Astrocyte (in vitro differentiated cells and primary cell): ENCODE results near the gene NTSR1. TPM values are rescaled to one million over a fixed set of nuclear protein-coding genes. Genes with fewer than 3 reads are reported as not detected.

Source experiments
- DNase-seq: peaks from one replicate; pipeline ENCODE4 v3.0.0-alpha.2; 2010; ENCODE audit warnings: low read depth
- FAIRE-seq: peaks from 2 replicates; lab custom pipeline; 2011; peaks lifted over from hg19 to GRCh38; lab: Jason Lieb, UNC
- H2AFZ ChIP-seq: 2 replicates; pipeline ENCODE4 v1.6.0; 2012; ENCODE audit warnings: low read depth, low read length, inconsistent platforms
- H3K27ac ChIP-seq: 2 replicates; pipeline ENCODE4 v1.5.1; 2011; ENCODE audit warnings: low read depth, low read length, inconsistent platforms
- H3K27me3 ChIP-seq: 2 replicates; pipeline ENCODE4 v1.6.0; 2011; ENCODE audit warnings: low read length, inconsistent platforms; ENCODE audit not compliant: insufficient read depth
- H3K36me3 ChIP-seq: 2 replicates; pipeline ENCODE4 v1.5.1; 2011; ENCODE audit warnings: low read length, inconsistent platforms; ENCODE audit not compliant: insufficient read depth
- H3K4me1 ChIP-seq: 2 replicates; pipeline ENCODE4 v1.5.1; 2011; ENCODE audit warnings: low read length, inconsistent platforms; ENCODE audit not compliant: insufficient read depth
- H3K4me2 ChIP-seq: 2 replicates; pipeline ENCODE4 v1.6.0; 2012; ENCODE audit warnings: low read length, inconsistent platforms
- H3K4me3 ChIP-seq: 2 replicates; pipeline ENCODE4 v1.5.1; 2011; ENCODE audit warnings: low read depth, mild to moderate bottlenecking, low read length, inconsistent platforms; ENCODE audit not compliant: insufficient read depth
- H3K79me2 ChIP-seq: 2 replicates; pipeline ENCODE4 v1.6.0; 2012; ENCODE audit warnings: mild to moderate bottlenecking, low read length, inconsistent platforms; ENCODE audit not compliant: insufficient read depth
- H3K9ac ChIP-seq: 2 replicates; pipeline ENCODE4 v1.6.0; 2012; ENCODE audit warnings: mild to moderate bottlenecking, low read length, inconsistent platforms
- H3K9me3 ChIP-seq: 2 replicates; pipeline ENCODE4 v1.5.1; 2012; ENCODE audit warnings: low read depth, mild to moderate bottlenecking, low read length, inconsistent platforms; ENCODE audit not compliant: insufficient read depth
- H4K20me1 ChIP-seq: 2 replicates; pipeline ENCODE4 v1.6.0; 2012; ENCODE audit warnings: low read length, inconsistent platforms; ENCODE audit not compliant: insufficient read depth
- H3K27ac Mint-ChIP-seq: one replicate; pipeline ENCODE4 v1.8.0; 2021; ENCODE audit warnings: mild to moderate bottlenecking, mixed read lengths; ENCODE audit not compliant: unreplicated experiment
- H3K27me3 Mint-ChIP-seq: one replicate; pipeline ENCODE4 v1.8.0; 2021; ENCODE audit warnings: low read depth, mixed read lengths; ENCODE audit not compliant: unreplicated experiment
- H3K36me3 Mint-ChIP-seq: one replicate; pipeline ENCODE4 v1.8.0; 2021; ENCODE audit warnings: low read depth, mixed read lengths; ENCODE audit not compliant: unreplicated experiment
- H3K4me1 Mint-ChIP-seq: one replicate; pipeline ENCODE4 v1.8.0; 2021; ENCODE audit warnings: low read depth, mixed read lengths; ENCODE audit not compliant: unreplicated experiment
- H3K4me3 Mint-ChIP-seq: one replicate; pipeline ENCODE4 v1.8.0; 2021; ENCODE audit warnings: mild to moderate bottlenecking, moderate library complexity, mixed read lengths; ENCODE audit not compliant: unreplicated experiment
- H3K9me3 Mint-ChIP-seq: one replicate; pipeline ENCODE4 v1.8.0; 2021; ENCODE audit warnings: mild to moderate bottlenecking, mixed read lengths; ENCODE audit not compliant: unreplicated experiment
- CTCF ChIP-seq: IDR thresholded peaks from 2 replicates; pipeline ENCODE4 v1.5.1; 2011; ENCODE audit warnings: low read depth, mild to moderate bottlenecking, inconsistent platforms, low read length, moderate library complexity; ENCODE audit not compliant: insufficient read depth
- EZH2 ChIP-seq: IDR thresholded peaks from 2 replicates; pipeline ENCODE4 v1.6.1; 2012; ENCODE audit warnings: mild to moderate bottlenecking, low read length, inconsistent platforms; ENCODE audit not compliant: insufficient read depth
- total RNA-seq: library from RNA; stranded (reverse); gene quantifications from 2 replicates; pipeline ENCODE4 v1.2.1, GENCODE V29; 2021

The NTSR1 gene
- total RNA-seq, 1 donor from 2014 or later = 0.16 TPM

DNA sequence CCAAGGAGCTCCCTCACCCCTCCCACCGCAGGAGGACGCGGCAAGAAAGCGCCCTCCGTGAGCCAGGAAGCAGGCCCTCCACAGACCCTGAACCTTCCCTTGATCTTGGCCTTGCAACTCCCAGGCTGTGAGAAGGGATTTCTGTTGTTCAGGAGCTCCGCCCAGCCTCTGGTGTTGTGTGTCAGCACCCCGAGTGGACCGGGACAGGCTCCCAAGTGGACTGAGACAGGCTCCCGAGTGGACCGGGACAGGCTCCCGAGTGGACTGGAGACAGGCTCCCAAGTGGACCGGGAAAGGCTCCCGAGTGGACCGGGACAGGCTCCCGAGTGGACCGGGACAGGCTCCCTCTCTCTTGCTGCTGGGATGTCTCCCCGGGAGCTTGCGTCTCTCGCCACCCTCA, 9.3 kb upstream of the NTSR1 start:
- peaks cover 14% of the 10 kb centered on the region for H3K4me1 ChIP-seq
- H3K79me2 ChIP-seq = no peaks in the 10 kb centered on the region
- no peaks in the 10 kb centered on the region for H4K20me1 ChIP-seq
- no peak overlapping the region for H3K4me2 ChIP-seq
- H3K4me3 Mint-ChIP-seq = no peak overlapping the region
- H3K4me3 ChIP-seq = no peak overlapping the region
- H3K36me3 ChIP-seq = no peaks in the 10 kb centered on the region
- peaks cover 61% of the 10 kb centered on the region for H3K27me3 Mint-ChIP-seq
- no peak overlapping the region for H3K27ac Mint-ChIP-seq
- H3K27me3 ChIP-seq = peaks cover 9% of the 10 kb centered on the region
- no peak for DNase-seq
- no peak overlapping the region for H2AFZ ChIP-seq
- FAIRE-seq = no peak
- H3K9me3 Mint-ChIP-seq = no peaks in the 10 kb centered on the region
- H3K4me1 Mint-ChIP-seq = peaks cover 14% of the 10 kb centered on the region
- no peaks in the 10 kb centered on the region for H3K9me3 ChIP-seq
- no peak overlapping the region for H3K9ac ChIP-seq
- no peak for TF ChIP-seq EZH2
- TF ChIP-seq CTCF = no peak
- no peak overlapping the region for H3K27ac ChIP-seq
- H3K36me3 Mint-ChIP-seq = peaks cover 3% of the 10 kb centered on the region

DNA sequence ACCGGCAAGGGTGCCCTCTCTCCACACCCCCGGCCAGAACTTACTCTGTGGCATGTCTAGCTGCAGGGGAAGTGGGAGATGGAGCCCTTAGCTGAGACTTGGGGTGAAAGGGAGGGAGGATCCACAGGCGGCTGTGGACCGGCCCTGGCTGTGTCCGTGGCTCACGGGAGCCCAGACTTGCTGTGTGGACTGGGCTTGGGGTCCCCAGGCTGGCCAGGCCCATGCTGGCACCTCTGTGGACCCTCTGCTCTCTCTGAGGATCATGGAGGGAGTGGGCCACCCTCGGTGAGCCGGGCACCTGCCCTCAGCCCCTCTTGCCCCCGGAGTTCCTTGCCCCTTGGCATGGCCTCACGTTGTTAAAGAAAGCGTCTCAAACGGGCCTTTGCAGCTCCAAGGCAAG, 8.9 kb upstream of the NTSR1 start:
- peaks cover 8% of the 10 kb centered on the region for H3K27me3 ChIP-seq
- peaks cover 58% of the 10 kb centered on the region for H3K27me3 Mint-ChIP-seq
- no peaks in the 10 kb centered on the region for H3K9me3 Mint-ChIP-seq

More for the DNA sequence above, 8.9 kb upstream of the NTSR1 start:
- Histone ChIP-seq H3K4me2 (no peak overlapping the region), H2AFZ (no peak overlapping the region), H3K9me3 (no peaks in the 10 kb centered on the region), H3K79me2 (no peaks in the 10 kb centered on the region), H3K27ac (no peak overlapping the region), H3K9ac (no peak overlapping the region), H4K20me1 (no peaks in the 10 kb centered on the region), H3K36me3 (no peaks in the 10 kb centered on the region), H3K4me3 (no peak overlapping the region), H3K4me1 (peaks cover 19% of the 10 kb centered on the region)
- peaks cover 3% of the 10 kb centered on the region for H3K36me3 Mint-ChIP-seq
- DNase-seq (no peak), FAIRE-seq (no peak)
- H3K27ac Mint-ChIP-seq = no peak overlapping the region
- H3K4me1 Mint-ChIP-seq = peaks cover 18% of the 10 kb centered on the region
- no peak overlapping the region for H3K4me3 Mint-ChIP-seq
- TF ChIP-seq EZH2 (no peak), CTCF (no peak)
